ENCODE measurements around the gene THAP6. TPM values are rescaled to one million over a fixed set of nuclear protein-coding genes. Genes with fewer than 3 reads are reported as not detected.
"Not testable (repeated sequence)": the region's sequence is repeated elsewhere in the genome, so short reads cannot be mapped to it uniquely, and the experiment has no call there.

Gene THAP6
- total RNA-seq, 2 experiments from 2014 or later: 16.6 to 19.1 TPM

DNA sequence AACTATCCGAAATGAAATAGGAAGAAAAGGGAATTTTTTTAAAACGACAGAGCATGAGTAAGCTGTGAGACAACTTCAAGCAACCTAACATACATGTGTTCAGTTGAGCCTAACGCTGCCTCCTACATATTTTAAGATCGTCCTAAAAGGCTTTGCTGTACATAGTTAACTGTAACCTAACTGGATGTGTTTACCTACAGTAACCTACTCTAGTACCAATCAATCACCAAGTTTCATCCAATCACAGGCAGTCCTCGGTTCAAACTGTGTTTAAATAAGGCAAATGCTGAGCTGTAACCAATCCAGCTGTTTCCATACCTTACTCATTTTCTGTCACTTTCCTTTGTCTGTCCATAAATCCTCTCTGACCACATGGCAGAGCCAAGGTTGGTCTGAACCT is 17.1 kb upstream of the THAP6 start:
- ChIA-PET CTCF (interaction anchor here (1.3 kb wide), 1 partner anchor 12 kb away, joined by 3 read pairs; no protein-coding TSS in a partner anchor), POLR2A (no interaction called here)
- Mint-ChIP-seq H3K27ac (no peak overlapping the region), H3K4me3 (no peak overlapping the region), H3K9me3 (peaks cover 4% of the 10 kb centered on the region), H3K4me1 (ENCODE audit: low read depth) (peaks cover 35% of the 10 kb centered on the region), H3K27me3 (no peaks in the 10 kb centered on the region), H3K36me3 (ENCODE audit: low read depth) (peaks cover 39% of the 10 kb centered on the region)
- DNase-seq (no peak), ATAC-seq (no peak)
- intact Hi-C loops (cut with micrococcal nuclease): no loop called here
- TF ChIP-seq, protein P1, sequence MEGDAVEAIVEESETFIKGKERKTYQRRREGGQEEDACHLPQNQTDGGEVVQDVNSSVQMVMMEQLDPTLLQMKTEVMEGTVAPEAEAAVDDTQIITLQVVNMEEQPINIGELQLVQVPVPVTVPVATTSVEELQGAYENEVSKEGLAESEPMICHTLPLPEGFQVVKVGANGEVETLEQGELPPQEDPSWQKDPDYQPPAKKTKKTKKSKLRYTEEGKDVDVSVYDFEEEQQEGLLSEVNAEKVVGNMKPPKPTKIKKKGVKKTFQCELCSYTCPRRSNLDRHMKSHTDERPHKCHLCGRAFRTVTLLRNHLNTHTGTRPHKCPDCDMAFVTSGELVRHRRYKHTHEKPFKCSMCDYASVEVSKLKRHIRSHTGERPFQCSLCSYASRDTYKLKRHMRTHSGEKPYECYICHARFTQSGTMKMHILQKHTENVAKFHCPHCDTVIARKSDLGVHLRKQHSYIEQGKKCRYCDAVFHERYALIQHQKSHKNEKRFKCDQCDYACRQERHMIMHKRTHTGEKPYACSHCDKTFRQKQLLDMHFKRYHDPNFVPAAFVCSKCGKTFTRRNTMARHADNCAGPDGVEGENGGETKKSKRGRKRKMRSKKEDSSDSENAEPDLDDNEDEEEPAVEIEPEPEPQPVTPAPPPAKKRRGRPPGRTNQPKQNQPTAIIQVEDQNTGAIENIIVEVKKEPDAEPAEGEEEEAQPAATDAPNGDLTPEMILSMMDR (IDR thresholded peaks at IDR 0.05): no peak

DNA sequence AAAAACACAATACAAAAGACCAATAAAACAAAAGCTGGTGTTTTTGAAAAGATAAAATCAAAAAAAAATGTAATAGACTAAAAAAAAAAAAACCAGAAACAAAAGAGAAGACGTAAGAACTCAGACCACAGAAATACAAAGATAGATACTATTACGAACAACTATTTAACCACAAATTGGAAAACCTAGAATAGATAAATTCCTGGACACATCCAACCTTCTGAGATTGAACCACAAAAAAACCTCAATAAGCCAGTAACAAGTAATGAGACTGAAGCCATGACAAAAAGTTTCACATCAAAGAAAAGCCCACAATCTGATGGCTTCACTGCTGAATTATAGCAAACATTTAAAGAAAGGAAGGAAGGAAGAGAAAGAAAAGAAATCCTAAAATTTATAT is 16.2 kb upstream of the THAP6 start:
- peaks cover 4% of the 10 kb centered on the region for H3K9me3 Mint-ChIP-seq
- ATAC-seq: no peak
- DNase-seq: no peak
- H3K27me3 Mint-ChIP-seq: no peaks in the 10 kb centered on the region
- H3K4me1 Mint-ChIP-seq (ENCODE audit: low read depth): peaks cover 35% of the 10 kb centered on the region
- H3K36me3 Mint-ChIP-seq (ENCODE audit: low read depth): peaks cover 43% of the 10 kb centered on the region
- ChIA-PET CTCF (interaction anchor here (1.3 kb wide), 1 partner anchor 13 kb away, joined by 3 read pairs; no protein-coding TSS in a partner anchor), POLR2A (no interaction called here)
- TF ChIP-seq, protein P1 (IDR thresholded peaks at IDR 0.05): no peak
- no peak overlapping the region for H3K27ac Mint-ChIP-seq
- H3K4me3 Mint-ChIP-seq: no peak overlapping the region
- intact Hi-C loops (cut with micrococcal nuclease): no loop called here

DNA sequence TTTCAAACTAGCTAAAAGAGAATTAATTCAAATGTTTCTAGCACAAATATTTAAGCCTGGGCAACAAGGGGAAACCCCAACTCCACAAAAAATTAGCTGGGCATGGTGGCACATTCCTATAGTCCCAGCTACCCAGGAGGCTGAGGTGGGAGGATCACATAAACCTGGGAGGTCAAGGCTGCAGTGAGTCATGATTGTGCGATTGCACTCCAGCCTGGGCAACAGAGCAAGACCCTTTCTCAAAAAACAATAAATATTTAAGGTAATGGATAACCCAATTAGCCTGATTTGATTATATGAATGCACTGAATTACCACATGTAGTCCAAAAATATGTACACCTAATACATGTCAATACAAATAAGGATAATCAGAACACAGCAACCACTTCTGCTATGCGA is 14.4 kb upstream of the THAP6 start:
- intact Hi-C loops (cut with micrococcal nuclease): no loop called here
- TF ChIP-seq, protein P1 (IDR thresholded peaks at IDR 0.05): no peak
- Mint-ChIP-seq H3K27me3 (no peaks in the 10 kb centered on the region), H3K4me1 (ENCODE audit: low read depth) (peaks cover 31% of the 10 kb centered on the region), H3K36me3 (ENCODE audit: low read depth) (peaks cover 41% of the 10 kb centered on the region), H3K4me3 (no peak overlapping the region), H3K27ac (no peak overlapping the region), H3K9me3 (peaks cover 4% of the 10 kb centered on the region)
- DNase-seq: no peak
- ChIA-PET CTCF (interaction anchor here (1.0 to 2.5 kb wide), 2 partner anchors 15 to 16 kb away, joined by 3 to 10 read pairs; no protein-coding TSS in a partner anchor), POLR2A (interaction anchor here (1.0 to 1.8 kb wide), 2 partner anchors 13 to 15 kb away, joined by 4 to 5 read pairs; partner anchors contain the start of genes RCHY1 and THAP6)
- ATAC-seq: no peak

DNA sequence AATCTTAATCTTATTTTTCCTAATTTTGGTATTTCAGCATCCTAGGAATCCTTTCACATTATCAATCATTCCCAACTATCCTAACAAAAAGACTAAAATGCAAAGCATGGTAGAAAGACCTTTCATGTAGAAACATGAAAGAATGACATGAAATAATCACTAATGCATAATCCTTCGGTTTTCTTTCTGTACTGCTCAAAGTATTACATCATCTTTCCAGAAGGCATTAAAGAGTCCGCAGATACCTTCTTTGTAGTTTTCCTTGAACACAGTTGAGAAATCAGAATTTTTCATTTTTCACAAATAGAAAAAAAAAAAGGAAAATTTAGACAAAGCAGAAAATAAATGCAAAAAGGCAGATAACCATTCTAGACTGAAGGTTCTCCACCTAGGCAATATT is 11.6 kb upstream of the THAP6 start:
- peaks cover 23% of the 10 kb centered on the region for H3K4me1 Mint-ChIP-seq (ENCODE audit: low read depth)
- H3K36me3 Mint-ChIP-seq (ENCODE audit: low read depth): peaks cover 45% of the 10 kb centered on the region
- DNase-seq (no peak), ATAC-seq (no peak)
- CTCF ChIA-PET: no interaction called here
- peaks cover 4% of the 10 kb centered on the region for H3K9me3 Mint-ChIP-seq
- H3K27ac Mint-ChIP-seq: no peak overlapping the region
- TF ChIP-seq, protein P1 (IDR thresholded peaks at IDR 0.05): no peak
- H3K4me3 Mint-ChIP-seq: no peak overlapping the region
- no peaks in the 10 kb centered on the region for H3K27me3 Mint-ChIP-seq
- intact Hi-C loops (cut with micrococcal nuclease): no loop called here
- POLR2A ChIA-PET: interaction anchor here (1.3 kb wide), 1 partner anchor 12 kb away, joined by 3 read pairs; the partner anchor contains the start of genes RCHY1 and THAP6

DNA sequence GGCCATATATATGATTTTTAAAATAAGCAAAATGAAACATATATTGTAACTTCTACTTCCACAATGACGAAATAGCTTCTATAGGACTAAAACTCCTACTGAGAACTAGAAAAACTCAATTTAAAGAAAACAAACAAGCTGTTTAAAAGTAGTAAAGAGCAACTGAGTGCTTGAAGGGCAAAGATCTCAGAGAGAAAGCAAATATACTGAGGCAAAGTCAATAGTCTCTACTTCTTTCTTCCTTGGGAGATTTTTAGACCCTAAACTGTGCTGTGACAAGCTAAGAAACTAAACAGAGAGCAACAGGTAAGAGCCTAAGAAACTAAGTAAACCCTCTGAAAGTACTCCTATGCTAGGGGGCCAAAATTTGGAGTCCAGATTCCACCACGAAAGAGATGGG is 8.6 kb upstream of the THAP6 start:
- no peak for DNase-seq
- TF ChIP-seq, protein P1 (IDR thresholded peaks at IDR 0.05): no peak
- Mint-ChIP-seq H3K9me3 (no peaks in the 10 kb centered on the region), H3K4me3 (no peak overlapping the region), H3K27ac (peak overlapping the region; percentile 46), H3K4me1 (ENCODE audit: low read depth) (peaks cover 25% of the 10 kb centered on the region), H3K36me3 (ENCODE audit: low read depth) (peaks cover 32% of the 10 kb centered on the region), H3K27me3 (no peaks in the 10 kb centered on the region)
- ATAC-seq: no peak
- ChIA-PET POLR2A (no interaction called here), CTCF (interaction anchor here (1.0 to 1.3 kb wide), 2 partner anchors 8 to 219 kb away, joined by 3 to 6 read pairs; partner anchors contain the start of genes RCHY1, THAP6 and USO1)
- intact Hi-C loops (cut with micrococcal nuclease): no loop called here

DNA sequence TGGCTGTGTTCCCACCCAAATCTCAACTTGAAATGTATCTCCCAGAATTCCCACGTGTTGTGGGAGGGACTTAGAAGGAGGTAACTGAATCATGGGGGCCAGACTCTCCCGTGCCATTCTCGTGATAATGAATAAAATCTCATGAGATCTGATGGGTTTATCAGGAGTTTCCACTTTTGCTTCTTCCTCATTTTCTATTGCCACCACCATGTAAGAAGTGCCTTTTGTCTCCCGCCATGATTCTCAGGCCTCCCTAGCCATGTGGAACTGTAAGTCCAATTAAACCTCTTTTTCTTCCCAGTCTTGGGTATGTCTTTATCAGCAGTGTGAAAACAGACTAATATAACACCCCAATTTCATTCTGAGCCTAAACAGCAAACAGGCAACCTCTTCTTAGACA is 4.7 kb upstream of the THAP6 start:
- ATAC-seq; DNase-seq; POLR2A ChIA-PET; CTCF ChIA-PET; H3K9me3 Mint-ChIP-seq; H3K27me3 Mint-ChIP-seq; H3K27ac Mint-ChIP-seq; intact Hi-C loops (cut with micrococcal nuclease): not testable (repeated sequence)
- H3K36me3 Mint-ChIP-seq (ENCODE audit: low read depth): peaks cover 23% of the 10 kb centered on the region
- H3K4me1 Mint-ChIP-seq (ENCODE audit: low read depth): peaks cover 29% of the 10 kb centered on the region
- peak overlapping the region; percentile 4 for H3K4me3 Mint-ChIP-seq
